Measurements from ENCODE around the gene CENPM. TPM values are rescaled to one million over a fixed set of nuclear protein-coding genes. Genes with fewer than 3 reads are reported as not detected.

The CENPM gene
- total and polyA plus RNA-seq, 10 of the 15 experiments (the other 5 are each of a cell fraction or from before 2014, with no cell fraction given): 36.7 to 212 (median 74.7) TPM

GRCh38 chr22:41929418-41929810 is 17.5 kb downstream of the CENPM start (continued):
- TF ChIP-seq RELB (IDR thresholded peaks at IDR 0.05; ENCODE audit: low read depth) (no peak), TCF12 (IDR thresholded peaks at IDR 0.05; ENCODE audit: low read depth, low read length) (no peak)

GRCh38 chr22:41928593-41929417 is 18.1 kb downstream of the CENPM start:
- RAD21 ChIA-PET (ENCODE audit: unreplicated experiment): interaction anchor here (0.8 to 11.6 kb wide), 7 partner anchors 9 to 232 kb away, joined by 4 to 408 read pairs (median 6); partner anchors contain the start of genes CENPM and SMIM45
- Histone ChIP-seq H3K36me3 (ENCODE audit: control insufficient read depth in 2 of 2, insufficient read depth in 2 of 2, low read length in 1 of 2) (0 out of 4 replicates have a peak, but pooled peaks cover 0 to under 1% of the 10 kb centered on the region in 2 experiments), H3K4me3 (no peak overlapping the region), H2AFZ (ENCODE audit: control insufficient read depth, low read depth, low read length) (no peak overlapping the region), H3K27ac (ENCODE audit: control insufficient read depth, insufficient read depth) (peak overlapping the region; percentile 91), H3K9ac (ENCODE audit: control insufficient read depth, insufficient read depth, low read length) (peak overlapping the region; percentile 48; the same call in 1 of the 2 replicates), H3K4me2 (ENCODE audit: control insufficient read depth, insufficient read depth) (peak overlapping the region; percentile 32), H3K4me1 (ENCODE audit: control insufficient read depth, insufficient read depth, low read length) (peaks cover 55% of the 10 kb centered on the region), H4K20me1 (ENCODE audit: control insufficient read depth, insufficient read depth) (no peaks in the 10 kb centered on the region), H3K9me3 (replicated peaks; ENCODE audit: control insufficient read depth, insufficient read depth, low read length) (no peaks in the 10 kb centered on the region), H3K79me2 (ENCODE audit: control insufficient read depth, insufficient read depth, low read length) (peaks cover 23% of the 10 kb centered on the region), H3K27me3 (replicated peaks in 1 of 2; ENCODE audit: control insufficient read depth in 2 of 2, insufficient read depth in 2 of 2, low read length in 1 of 2) (no peaks in the 10 kb centered on the region)
- DNase-seq (ENCODE audit: low read depth, low spot score): no peak
- FAIRE-seq: no peak
- in situ Hi-C loops (cut with MboI): no loop called here
- SMC1A ChIA-PET (ENCODE audit: uncharacterized antibody, unreplicated experiment): interaction anchor here (1.1 to 15.4 kb wide), 3 partner anchors 11 to 230 kb away, joined by 3 to 321 read pairs (median 6); no protein-coding TSS in a partner anchor
- POLR2A ChIA-PET: interaction anchor here (0.5 to 15.3 kb wide), 9 partner anchors 7 to 93 kb away, joined by 3 to 599 read pairs (median 3); no protein-coding TSS in a partner anchor
- no TSS peak for BruUV-seq (replicated peaks)
- intact Hi-C loops (cut with micrococcal nuclease; ENCODE audit: unreplicated experiment): no loop called here
- CTCF ChIA-PET: interaction anchor here (1.2 to 11.0 kb wide), 3 partner anchors 9 to 18 kb away, joined by 4 to 234 read pairs (median 5); partner anchors contain the start of gene CENPM
- no peak for ATAC-seq
- WGBS (ENCODE audit: insufficient coverage, insufficient replicate concordance, low lambda C conversion rate, missing lambda C conversion rate): 49% methylated on average over 14 of the region's 14 CpGs
- TF ChIP-seq FOS (IDR thresholded peaks at IDR 0.05; ENCODE audit: borderline replicate concordance, extremely low read depth, insufficient read length) (no peak), NKRF (conservative IDR thresholded peaks at IDR 0.05) (no peak), EED (IDR thresholded peaks at IDR 0.05; ENCODE audit: low read depth) (no peak; the same call in 1 of the 2 replicates), ATF3 (IDR thresholded peaks at IDR 0.05; ENCODE audit: borderline replicate concordance, extremely low read depth, low read depth, low read length) (no peak), NBN (IDR thresholded peaks at IDR 0.05) (peak; percentile 56; the same call in 1 of the 2 replicates), SKIL (IDR thresholded peaks at IDR 0.05; ENCODE audit: low read depth, poor library complexity, severe bottlenecking) (no peak), PBX3 (IDR thresholded peaks at IDR 0.05; ENCODE audit: insufficient replicate concordance, low read depth, low read length) (no peak), BMI1 (IDR thresholded peaks at IDR 0.05; ENCODE audit: borderline replicate concordance) (no peak), ZNF24 (IDR thresholded peaks at IDR 0.05) (no peak)

All from GM12878 (cell line).